Spleen (tissue), 7 donors: Measurements from ENCODE around the gene SNX32.

Experiments used
- POLR2AphosphoS5 ChIP-seq, 3 donors: sonication (generic); formaldehyde crosslinking; IDR thresholded peaks; one replicate each; pipeline ENCODE4 v1.5.1; 2017; ENCODE audit warnings: antibody characterized with exemption in 3 of 3
- TF ChIP-seq, protein P1 (sequence below), 11 experiments: fragments of 200-600 bp in 7 of 11; fragments of 450-650 bp in 4 of 11; sonication (generic) in 4 of 11; IDR thresholded peaks in 8 of 11; conservative IDR thresholded peaks in 3 of 11; 1 replicate in 7 of 11; 2 replicates in 4 of 11; pipeline versions ENCODE4 v1.4.0 to v1.8.0; 2016 to 2021; ENCODE audit warnings: antibody characterized with exemption in 11 of 11, inconsistent platforms in 4 of 11, mild to moderate bottlenecking in 1 of 11
- donor health status: DM: no; HTN: no; CAD: no; lungs with moderate emphysema.
- donor health status: DM: no; HTN: no; CAD: no.
- donor health status: DM: no; HTN: no; CAD: no.

DNA sequence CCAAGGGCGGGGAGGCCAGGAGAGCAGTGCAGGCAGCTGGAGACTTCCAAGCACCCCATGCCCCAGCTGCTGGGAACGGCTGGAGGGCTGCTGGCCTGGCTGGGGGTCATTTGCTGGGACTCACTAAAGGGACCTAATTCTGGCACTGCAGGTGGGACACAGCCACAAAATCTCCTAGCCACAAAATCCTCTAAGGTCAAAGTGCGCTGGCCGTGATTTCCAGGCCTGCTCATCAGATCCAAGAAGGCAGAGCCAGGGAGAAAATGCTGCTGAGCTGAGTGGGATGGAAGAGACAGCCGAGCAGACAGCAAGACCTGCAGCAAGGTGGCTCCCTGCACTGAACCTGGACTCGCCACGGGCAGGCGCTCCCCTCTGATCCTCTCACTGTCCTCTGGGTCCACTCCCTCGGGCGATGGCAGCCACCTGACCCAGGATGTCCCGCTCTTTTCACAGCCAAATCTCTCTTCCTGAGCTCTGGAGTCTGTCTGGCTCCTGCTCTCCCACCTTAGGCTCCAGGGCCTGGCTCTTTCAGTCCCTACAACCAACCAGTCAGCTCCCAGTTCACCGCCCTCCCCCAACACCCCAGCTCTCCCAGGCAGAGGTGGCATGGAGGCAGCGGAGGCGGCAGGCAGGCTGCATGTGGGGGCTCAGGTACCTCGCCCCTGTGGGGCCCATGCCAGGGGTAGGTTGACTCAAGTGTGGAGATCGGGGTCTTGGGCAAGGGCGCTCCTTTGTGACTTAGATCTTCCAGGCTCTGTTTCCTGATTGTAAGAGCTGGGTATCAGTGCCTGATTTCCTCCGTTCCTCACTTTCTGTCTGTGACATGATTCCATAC is 32.4 kb upstream of the SNX32 start:
- TF ChIP-seq, protein P1, sequence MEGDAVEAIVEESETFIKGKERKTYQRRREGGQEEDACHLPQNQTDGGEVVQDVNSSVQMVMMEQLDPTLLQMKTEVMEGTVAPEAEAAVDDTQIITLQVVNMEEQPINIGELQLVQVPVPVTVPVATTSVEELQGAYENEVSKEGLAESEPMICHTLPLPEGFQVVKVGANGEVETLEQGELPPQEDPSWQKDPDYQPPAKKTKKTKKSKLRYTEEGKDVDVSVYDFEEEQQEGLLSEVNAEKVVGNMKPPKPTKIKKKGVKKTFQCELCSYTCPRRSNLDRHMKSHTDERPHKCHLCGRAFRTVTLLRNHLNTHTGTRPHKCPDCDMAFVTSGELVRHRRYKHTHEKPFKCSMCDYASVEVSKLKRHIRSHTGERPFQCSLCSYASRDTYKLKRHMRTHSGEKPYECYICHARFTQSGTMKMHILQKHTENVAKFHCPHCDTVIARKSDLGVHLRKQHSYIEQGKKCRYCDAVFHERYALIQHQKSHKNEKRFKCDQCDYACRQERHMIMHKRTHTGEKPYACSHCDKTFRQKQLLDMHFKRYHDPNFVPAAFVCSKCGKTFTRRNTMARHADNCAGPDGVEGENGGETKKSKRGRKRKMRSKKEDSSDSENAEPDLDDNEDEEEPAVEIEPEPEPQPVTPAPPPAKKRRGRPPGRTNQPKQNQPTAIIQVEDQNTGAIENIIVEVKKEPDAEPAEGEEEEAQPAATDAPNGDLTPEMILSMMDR (IDR thresholded peaks at IDR 0.05 in 8 of 11, conservative IDR thresholded peaks at IDR 0.05 in 3 of 11): no peak
- TF ChIP-seq POLR2AphosphoS5 (IDR thresholded peaks at IDR 0.05): no peak
